Skin epidermis (tissue), 12 donors: ENCODE data around the gene SUOX.

Experiments used
- H3K27ac ChIP-seq, 21 experiments: fragments of 200-600 bp; sonication (generic) in 11 of 21; one replicate each; pipeline ENCODE4 v1.5.0; 2020; ENCODE audit warnings: mild to moderate bottlenecking in 3 of 21, inconsistent platforms in 2 of 21, moderate library complexity in 2 of 21
- H3K4me3 ChIP-seq, 7 experiments: fragments of 200-600 bp; sonication (generic) in 2 of 7; one replicate each; pipeline ENCODE4 v1.5.0; 2020; ENCODE audit warnings: inconsistent platforms in 2 of 7, mild to moderate bottlenecking in 2 of 7, moderate library complexity in 1 of 7

The SUOX gene

GRCh38 chr12:56013482-56013881, 16.4 kb downstream of the SUOX start:
- no peak overlapping the region for H3K27ac ChIP-seq
- no peak overlapping the region for H3K4me3 ChIP-seq

- Histone ChIP-seq H3K4me3 (no peak overlapping the region), H3K27ac (no peak overlapping the region)
Observed at GRCh38 chr12:56014205-56014604, 17.1 kb downstream of the SUOX start.

- no peak overlapping the region for H3K27ac ChIP-seq
- no peak overlapping the region for H3K4me3 ChIP-seq
Observed at GRCh38 chr12:56017181-56017580, 20.1 kb downstream of the SUOX start.

GRCh38 chr12:56018356-56018755, 21.3 kb downstream of the SUOX start:
- no peak overlapping the region for H3K4me3 ChIP-seq
- no peak overlapping the region for H3K27ac ChIP-seq

- H3K27ac ChIP-seq = peak within 1 kb of the TSS in 16 of 21 experiments; percentile 15 to 79 (median 62)
Observed at GRCh38 chr12:56020423-56021184, 23.5 kb downstream of the SUOX start, which contains the start of gene IKZF4. IKZF4 (plus strand) TSS chr12:56021043; CDS start chr12:56021494, 451 bp downstream.

GRCh38 chr12:56021889-56022497, 24.9 kb downstream of the SUOX start:
- peak overlapping the region in 5 of 7 experiments; percentile 1 to 25 (median 13) for H3K4me3 ChIP-seq

More at GRCh38 chr12:56020423-56021184, 23.5 kb downstream of the SUOX start, which contains the start of gene IKZF4:
- peak within 1 kb of the TSS in 6 of 7 experiments; percentile 6 to 25 (median 13) for H3K4me3 ChIP-seq

GRCh38 chr12:56028511-56029165, 31.6 kb downstream of the SUOX start:
- H3K4me3 ChIP-seq = no peak overlapping the region
- H3K27ac ChIP-seq = peak overlapping the region in 18 of 21 experiments; percentile 7 to 79 (median 56)

More at GRCh38 chr12:56021889-56022497, 24.9 kb downstream of the SUOX start:
- H3K27ac ChIP-seq = peak overlapping the region in 15 of 21 experiments; percentile 3 to 79 (median 57)

- H3K4me3 ChIP-seq = no peak overlapping the region
- H3K27ac ChIP-seq = peak overlapping the region in 18 of 21 experiments; percentile 7 to 79 (median 56)
Observed at GRCh38 chr12:56029166-56029519, 32.1 kb downstream of the SUOX start.

- Histone ChIP-seq H3K4me3 (no peak overlapping the region), H3K27ac (peak overlapping the region in 12 of 21 experiments; percentile 24 to 79 (median 66))
Observed at GRCh38 chr12:56029666-56030293, 32.7 kb downstream of the SUOX start.

- H3K27ac ChIP-seq = peak overlapping the region in 3 of 21 experiments; percentile 1 to 71 (median 61)
Observed at GRCh38 chr12:56031987-56032386, 34.9 kb downstream of the SUOX start.

GRCh38 chr12:56034586-56035332, 37.7 kb downstream of the SUOX start:
- peak overlapping the region in 5 of 21 experiments; percentile 18 to 71 (median 58) for H3K27ac ChIP-seq
- H3K4me3 ChIP-seq = no peak overlapping the region

More at GRCh38 chr12:56031987-56032386, 34.9 kb downstream of the SUOX start:
- H3K4me3 ChIP-seq = no peak overlapping the region

- H3K4me3 ChIP-seq = no peak overlapping the region
- H3K27ac ChIP-seq = peak overlapping the region in 4 of 21 experiments; percentile 9 to 76 (median 28)
Observed at GRCh38 chr12:56037161-56037560, 40.1 kb downstream of the SUOX start.

GRCh38 chr12:56038022-56038655, 41.1 kb downstream of the SUOX start:
- Histone ChIP-seq H3K4me3 (no peak overlapping the region), H3K27ac (peak overlapping the region in 2 of 21 experiments; percentile 39 to 76)

GRCh38 chr12:56040151-56040550, 43.1 kb downstream of the SUOX start:
- Histone ChIP-seq H3K4me3 (no peak overlapping the region), H3K27ac (no peak overlapping the region)

GRCh38 chr12:56040963-56041551, 44.0 kb downstream of the SUOX start:
- H3K4me3 ChIP-seq = peak overlapping the region; percentile 56 to 92 (median 79)

GRCh38 chr12:56041552-56042429, 44.7 kb downstream of the SUOX start, which contains the start of gene RPS26:
RPS26 (plus strand) TSS chr12:56041918; CDS start chr12:56042167, 249 bp downstream.
- peak within 1 kb of the TSS; percentile 84 to 99 (median 96) for H3K27ac ChIP-seq
- H3K4me3 ChIP-seq = peak within 1 kb of the TSS; percentile 56 to 92 (median 79)

More at GRCh38 chr12:56040963-56041551, 44.0 kb downstream of the SUOX start:
- peak overlapping the region in 20 of 21 experiments; percentile 90 to 99 (median 97) for H3K27ac ChIP-seq

GRCh38 chr12:56042430-56042813, 45.3 kb downstream of the SUOX start:
- peak overlapping the region; percentile 56 to 92 (median 79) for H3K4me3 ChIP-seq
- peak overlapping the region; percentile 84 to 99 (median 96) for H3K27ac ChIP-seq
